ENCODE results near the gene PCSK6.

PCSK6 gene

DNA sequence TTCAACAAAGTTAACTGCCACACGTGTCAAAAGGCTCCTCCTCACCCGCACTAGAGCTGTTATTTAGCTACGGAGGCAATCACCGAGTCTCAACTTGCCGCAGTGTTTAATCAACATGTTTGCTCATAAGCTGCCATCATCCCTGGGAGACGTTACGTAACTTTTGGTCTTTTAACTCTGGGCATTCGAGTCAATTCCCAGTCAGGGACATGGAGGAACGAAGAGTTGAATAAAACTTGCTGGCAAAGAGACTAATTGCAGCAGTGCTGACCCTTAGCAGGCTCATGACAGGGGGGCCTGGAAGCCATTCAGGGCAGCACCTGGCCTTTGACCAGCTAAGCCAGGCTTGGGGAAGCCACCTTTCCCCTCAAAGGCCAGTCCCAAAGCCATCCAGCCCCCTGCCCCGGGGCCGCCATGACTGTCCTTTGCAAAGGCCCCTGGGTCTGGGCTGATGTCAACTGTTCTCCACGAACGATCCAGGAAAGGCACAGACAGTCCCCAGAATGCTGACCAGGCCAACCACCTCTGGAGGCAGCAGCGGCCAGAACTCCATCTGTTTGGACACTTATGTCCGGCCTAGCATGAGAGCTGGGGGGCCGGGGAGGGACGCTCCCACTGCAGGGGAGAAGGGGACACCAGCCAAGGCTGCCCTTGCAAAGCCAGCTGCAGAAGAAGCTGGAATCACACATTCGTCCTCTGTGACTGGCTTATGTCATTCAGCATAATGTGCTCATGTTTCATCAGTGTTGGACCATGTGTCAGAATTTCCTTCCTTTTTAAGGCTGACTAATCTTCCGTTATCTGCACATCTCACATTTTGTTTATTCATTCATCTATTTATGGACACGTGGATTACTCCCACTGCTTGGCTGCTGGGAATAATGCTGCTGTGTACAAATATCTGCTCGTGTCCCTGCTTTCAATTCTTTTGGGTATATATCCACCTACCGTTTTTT is 43.7 kb downstream of the PCSK6 start:
- DNase-seq = no peak

DNA sequence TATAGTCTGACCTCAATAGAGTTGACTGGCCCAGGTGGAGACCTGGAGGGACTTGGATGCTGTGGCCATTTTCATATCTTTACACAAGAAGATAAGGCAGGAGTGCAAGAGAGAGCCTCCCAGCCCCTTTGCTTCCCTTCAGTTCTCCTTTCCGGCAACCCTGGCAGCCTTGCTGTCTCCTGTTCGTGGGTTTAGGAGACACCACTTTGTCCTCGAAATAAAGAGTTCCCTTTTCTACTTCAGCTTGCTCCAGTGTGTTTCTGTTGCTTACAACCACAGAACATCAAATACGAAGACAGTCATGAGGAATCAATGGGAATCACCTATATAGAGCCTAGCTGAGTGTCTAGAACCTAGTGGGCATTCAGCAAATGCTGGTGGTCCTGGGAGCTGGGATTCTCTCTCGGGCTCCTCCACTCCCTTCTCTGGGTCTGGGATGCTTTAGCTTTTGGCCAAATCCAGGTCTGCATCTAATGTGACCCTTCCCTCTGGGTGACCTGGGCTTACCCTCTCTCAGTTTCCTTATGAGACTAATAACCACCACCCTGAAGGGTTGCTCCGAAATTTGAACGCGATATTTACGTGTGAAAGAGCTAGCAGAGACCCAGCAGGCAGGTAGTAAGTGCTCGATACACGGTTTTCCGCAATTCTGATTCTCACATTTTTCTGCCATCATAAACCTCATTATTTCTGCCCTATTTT is 44.5 kb downstream of the PCSK6 start:
- DNase-seq = no peak

DNA sequence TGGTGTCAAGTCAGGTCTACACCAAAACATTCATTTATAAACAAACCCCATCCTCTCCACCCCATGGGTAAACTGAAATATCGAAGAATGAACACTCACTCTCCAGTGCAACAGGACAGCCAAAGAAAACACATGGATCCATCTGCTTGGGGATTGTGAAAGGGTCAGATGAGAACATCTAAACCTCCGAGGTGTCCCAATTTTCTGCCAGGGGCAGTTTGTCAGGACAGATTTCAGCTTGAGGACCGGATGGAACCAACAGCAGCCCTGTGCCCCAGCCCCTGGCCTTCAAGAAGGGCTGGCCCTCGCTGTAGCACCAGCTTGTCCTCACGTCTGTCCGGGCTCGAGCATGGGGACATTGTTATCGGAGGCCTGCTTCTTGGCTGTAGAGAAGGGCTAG is 45.5 kb downstream of the PCSK6 start:
- no peak for DNase-seq

DNA sequence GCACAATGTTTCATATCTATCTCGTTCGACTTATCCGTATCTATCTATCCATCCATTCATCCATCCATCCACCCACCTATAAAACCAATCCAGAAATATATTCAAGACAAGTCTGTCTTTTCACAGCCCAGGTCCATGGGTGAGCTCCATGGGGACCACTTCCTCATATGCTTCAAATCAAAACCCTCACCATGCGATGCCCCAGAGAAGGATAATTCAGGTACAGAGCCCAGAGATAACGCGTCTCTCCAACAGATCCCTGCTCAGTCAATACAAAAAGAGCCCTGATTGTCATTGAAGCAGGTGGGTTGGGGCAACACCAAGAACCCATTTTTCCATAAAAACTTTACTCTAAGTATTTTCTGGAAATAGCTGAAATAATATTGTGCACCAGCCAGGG is 47.2 kb downstream of the PCSK6 start:
- no peak for DNase-seq

DNA sequence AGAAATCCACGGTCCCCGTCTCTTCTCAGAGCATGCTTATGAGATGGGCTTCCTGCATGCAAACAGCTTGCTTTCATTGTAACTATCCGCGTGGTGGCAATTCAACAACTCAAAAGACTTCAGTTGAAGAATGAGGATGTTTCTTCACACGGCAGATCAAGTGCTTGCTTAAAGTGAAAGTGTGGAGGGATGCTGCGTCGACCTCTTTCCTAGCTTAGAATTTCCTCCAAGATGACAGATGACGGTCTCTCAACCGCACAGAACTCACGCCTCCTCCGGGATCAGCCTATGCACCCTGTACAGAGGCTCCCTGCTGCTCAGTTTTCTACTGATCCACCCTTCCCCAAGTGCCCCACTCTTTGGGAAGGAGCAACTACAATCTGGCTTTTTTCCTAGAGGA is 47.8 kb downstream of the PCSK6 start:
- DNase-seq = no peak

DNA sequence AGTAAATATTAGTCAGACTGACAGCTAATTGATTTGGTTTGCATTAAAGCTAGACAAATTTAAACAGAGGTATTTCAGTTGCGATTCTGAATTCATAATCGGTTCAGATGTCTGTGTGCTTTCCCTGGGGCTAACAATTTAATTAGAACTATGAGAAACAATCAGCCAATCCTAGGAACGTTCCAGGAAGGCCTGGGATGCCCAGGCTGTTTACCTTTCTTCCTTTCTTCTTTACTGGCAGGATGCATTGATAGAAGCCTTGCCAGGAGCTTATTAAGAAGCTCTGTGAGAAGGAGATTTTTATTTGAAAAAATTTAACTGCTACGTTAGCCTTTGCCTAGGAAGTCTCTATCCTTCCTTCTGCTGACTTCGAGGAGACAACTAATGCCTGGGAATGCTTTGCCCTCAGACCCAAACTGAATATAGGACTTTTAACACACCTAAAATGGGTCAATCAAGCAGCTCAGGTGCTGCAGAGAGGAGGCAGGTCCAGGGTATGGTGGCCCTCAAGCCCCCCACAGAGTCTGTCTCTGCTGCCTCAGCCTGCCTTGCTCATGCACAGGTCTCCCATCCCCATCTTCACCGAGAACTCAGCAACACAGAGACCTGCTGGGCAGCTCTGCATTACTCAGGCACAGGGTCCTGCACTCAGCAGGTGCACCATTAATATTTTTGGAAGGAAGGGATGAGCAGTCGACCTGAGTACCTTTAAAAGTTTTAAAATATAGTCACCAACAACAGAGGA is 48.5 kb downstream of the PCSK6 start:
- no peak for DNase-seq

DNA sequence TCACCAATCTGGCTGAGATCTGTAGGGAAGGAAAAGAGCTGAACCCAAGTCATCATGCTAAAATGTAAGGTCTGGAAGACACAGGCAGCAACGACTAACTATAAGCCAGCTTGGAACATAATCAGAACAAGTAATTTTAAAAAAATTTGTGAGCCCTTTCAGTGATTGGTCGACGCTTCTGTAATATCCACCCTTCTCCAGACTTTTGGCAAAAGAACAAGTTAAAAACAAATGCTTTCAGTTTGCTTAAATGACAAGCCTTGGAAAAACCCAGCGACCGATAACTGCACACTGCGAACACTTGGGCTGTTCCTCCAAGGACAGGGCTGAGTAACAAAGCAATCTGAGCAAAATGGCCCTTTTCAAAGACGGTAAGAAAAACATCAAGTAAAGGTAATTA is 49.6 kb downstream of the PCSK6 start:
- no peak for DNase-seq

DNA sequence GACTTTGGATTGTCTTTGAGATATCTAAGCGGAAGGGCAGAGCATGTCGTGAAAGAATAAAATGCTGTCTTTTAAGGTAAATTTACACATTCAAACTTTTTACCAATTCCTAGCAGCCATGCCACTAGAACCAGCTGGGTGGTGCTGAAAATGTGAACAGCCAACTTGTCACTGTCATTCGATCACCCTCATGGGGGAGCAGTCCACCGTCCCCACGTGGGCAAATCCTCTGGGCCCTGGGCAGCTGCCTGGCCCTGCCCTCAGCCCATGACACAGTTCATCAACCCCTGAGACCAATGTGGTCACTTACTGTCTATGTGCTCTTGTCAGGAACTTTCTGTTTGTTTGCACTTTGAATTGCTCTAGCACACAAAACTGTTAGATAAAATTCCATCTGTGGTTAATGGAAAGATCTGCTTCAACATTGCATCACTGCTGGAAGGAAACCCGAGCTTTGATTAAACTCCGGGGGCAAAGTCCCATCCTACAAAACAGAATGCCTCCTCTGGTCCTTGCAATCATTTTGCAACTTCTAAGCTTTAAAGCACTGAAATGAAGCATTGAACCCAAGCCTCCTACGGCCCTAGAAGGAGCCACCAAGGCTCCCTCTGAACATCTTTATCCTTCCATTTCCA is 50.1 kb downstream of the PCSK6 start:
- no peak for DNase-seq

DNA sequence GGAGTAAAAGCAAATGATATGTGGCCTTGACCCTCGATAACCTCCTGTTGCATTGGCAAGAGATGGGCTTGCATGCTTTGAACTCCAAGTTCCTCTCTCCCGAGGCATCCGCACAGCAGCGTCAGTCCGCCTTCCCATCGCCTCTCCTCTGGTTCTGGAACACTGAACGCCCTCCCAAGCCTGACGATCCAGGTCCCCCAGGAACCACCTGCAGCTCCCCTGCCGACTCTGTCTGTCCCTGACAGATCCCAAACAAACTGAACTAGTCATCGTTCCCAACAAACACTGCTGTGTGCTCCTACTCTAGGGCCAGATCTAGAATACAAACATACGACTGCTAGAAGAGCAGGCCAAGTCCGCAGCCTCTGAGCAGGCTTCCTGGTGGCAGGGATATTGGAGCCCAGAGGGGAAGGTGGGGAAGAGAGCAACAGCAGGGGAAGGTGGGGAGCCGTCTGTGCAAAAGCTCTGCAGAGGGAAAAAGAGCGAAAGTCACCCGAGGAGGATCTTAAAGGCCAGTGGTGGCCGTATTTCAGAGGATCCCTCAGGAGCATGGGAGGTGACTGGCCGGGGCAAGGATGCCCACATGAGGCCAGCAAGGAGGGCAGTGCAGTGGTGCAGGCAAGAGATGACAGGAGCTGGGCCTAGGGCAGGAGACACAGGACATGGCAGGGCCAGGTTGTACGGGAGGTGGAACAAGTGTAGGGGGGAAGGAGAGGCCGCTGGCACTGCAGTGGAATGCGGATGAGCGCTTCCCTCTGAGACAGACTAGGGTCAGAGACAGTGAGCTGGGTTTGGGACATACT is 50.8 kb downstream of the PCSK6 start:
- DNase-seq = no peak

DNA sequence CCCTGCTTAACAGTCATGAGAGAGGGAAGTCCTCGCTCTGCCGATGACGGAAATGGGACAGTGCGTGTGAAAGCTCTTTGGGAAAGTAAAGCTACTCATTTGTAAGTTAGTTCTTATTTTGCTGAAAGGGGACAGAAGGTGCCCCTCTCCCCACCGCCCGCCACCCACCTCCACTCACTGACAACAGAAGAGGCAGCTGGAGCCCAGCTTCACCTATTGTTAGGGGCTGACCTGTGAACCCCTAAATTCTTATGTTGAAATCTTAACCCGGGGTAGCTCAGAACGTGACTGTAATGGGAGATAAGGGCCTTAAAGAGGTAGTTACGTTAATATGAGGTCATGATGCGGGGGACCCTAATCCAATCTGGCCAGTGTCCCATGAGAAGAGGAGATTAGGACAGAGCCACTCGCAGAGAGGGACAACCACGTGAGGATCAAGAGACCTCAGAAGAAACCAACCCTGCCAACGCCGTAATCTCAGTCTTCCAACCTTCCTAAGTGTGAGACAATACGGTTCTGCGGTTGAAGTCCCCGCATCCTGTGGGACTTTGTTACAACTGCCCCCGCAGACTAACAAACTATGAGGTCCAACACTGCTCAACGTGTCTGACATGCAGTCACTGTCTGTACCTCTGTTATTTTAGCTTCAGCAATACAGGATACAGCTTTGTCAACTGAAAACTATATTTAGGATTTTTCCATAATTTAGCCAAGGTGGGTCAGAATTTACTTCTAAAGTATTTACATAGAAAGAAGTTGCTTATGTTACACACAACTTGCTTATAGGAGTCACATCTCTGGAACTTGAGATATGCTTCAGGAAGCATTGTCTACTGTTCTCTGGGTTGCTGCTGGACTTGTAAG is 51.7 kb downstream of the PCSK6 start:
- no peak for DNase-seq

DNA sequence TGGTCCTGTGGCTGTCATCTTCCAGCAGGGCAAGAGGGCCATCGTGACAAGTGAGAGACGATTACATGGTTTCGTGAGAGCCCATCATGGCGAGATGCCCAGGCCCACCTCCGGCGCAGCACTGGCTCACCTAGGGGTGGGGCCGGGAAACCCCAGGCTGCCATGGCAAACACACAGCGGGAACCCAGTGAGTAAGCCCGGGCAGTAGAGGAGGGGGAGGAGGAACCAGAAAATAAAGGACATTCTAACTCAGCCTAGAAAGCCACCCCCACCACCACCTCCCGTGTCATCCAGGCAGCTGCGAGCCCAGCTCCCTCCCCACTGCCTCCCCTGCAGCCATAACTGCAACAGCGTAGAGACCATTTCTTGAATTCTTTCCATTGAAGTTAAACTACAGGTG is 52.3 kb downstream of the PCSK6 start:
- DNase-seq = no peak

DNA sequence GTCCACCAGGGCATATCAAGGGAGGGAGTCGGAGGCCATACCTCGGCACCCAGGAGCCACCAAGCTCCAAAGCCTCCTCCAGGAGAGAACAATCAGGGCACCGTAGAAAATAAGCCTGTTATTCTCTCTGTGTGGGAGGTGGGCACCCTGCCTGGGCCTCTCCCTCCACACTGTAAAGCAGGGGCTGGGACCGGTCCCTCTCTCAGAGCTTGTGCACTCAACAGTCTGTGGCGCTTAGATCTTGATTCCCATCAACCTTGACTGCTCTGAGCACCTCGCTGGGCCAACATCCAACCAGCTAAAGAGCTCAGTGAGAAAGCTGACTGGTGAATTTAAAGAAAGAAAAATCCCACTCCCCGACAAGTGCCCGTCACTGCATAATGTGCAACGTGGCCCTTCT is 53.0 kb downstream of the PCSK6 start:
- DNase-seq = no peak

DNA sequence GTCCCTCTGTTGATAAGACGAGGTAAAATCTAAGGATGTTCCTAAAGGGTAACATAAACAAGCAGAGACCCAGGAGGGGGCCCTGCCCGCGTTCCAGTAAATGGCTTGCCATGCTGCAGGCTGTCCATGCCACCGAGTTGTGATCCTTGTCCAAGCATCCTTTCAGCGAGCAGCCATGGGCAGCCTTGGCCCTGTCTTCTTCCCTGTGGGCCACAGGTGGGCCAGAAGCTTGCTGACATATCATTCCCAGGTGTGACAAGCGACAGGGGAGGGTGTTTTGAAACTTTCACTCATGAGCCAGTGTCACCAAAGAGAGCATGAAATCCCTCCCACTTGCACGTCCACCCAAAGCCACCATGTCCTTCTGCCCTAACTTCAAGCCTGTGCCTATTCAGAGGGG is 53.7 kb downstream of the PCSK6 start:
- no peak for DNase-seq

DNA sequence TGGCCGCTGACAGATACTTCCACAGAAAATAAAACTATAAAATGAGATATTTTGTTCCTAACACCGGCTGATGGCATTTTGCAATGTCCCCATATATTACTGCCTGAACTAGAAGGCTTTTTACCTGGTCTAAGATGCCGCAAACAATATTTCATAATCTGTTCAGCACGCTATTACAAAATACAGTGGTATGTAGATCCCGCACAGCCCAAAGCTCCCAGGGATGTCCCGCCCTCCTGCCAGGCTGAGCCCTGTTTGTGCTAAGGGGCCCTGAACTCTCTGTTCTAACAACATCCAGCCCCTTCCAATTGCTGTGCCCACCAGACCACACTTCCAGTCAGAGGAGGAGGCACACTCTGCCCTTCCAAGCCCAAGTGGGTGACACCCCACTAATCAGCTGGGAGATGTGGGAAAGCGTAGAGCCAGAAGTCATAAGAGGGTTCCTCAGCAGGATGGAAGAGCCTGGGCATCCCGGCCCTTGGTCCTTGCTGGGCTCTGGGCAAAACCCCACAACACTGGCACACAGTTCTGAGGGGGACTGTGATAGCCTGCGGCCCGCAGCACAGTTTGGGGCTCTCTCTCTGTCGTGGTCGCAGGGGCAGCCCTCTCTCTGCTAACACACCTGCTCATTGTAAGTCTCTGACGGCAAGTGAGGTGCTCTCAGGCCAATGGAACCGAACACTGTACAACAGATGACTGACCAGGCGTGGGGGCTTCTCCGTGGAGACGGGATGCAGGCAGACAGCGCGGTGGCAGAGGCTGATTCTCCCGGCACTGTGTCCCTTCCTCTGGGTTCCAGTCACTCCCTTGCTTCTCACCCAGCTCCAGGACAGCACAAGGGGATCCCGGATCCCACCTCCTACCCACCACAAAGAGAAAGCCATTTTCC is 55.2 kb downstream of the PCSK6 start:
- DNase-seq = no peak

DNA sequence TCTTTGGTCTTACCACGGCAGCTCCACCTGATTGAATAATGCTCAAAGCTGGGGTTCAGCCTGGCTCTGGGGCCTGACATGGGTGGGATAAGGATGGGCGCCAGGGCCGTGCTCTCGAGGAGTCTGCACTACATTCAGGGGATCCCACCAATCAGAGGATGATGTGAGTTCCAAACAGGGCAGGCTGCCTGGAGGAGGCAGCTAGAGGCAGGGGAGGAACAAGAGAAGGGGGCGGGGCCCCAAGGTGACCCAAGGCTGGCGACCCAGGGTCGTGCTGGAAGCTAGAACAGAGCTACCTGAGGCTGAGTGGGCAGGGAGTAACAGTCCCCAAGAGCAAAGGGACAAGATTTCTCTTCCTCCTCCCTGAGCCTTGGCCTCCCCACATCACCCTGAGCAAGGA is 56.1 kb downstream of the PCSK6 start:
- no peak for DNase-seq

DNA sequence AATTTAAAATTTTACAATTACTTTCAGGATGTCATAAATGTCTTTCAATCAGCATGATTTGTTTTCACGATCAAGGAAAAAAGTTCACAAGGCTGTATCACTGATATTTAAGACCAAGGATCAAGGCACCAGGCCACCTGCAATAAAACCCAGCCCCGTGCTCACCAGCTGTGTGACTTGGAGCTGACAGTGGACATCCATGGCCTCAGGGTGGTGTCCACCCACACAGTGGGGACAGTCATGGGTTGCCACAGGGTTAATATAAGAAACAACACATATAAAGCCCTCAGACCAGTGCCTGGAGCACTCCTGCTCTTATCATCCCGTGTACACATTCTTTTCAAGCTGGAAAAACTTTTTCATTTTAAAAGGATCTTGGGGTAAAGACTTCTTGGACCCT is 56.5 kb downstream of the PCSK6 start:
- no peak for DNase-seq

DNA sequence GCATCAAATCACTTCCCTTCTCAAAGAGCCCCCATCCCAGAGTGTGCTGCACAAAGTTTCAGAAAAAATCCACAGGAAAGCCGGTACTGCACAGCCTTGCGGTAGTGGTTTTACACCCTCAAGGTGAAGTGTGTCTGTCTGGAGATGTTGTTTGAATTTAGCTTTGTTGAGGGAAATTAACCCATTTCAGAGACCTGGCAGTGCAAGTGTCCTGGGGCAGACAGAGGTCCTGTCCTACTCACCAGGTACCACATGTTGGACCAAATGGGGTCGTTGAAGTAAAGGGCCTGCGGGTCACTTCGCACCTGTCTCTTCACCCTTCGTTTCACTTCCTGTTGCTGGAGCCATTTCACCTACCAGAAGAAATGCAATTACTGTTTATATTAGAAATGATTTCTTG is 57.8 kb downstream of the PCSK6 start:
- DNase-seq = no peak

DNA sequence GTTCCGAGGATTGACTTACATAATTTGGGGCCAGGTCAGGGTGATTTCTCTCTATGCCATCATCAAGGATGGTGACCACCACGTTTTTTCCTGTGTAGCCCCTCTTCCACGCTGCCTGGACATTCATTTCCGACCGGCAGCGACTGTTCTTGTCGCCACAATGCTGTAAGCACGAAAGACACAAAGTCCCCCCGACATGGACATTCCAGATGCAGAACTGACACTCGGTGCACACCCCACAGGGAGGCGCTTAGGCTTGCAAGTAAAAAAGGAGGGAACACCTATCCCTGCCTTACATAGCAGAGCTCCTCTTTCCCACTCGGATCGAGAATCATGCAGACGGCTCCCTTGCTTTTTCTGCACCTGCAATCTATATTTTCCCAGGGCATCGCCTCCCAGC is 58.2 kb downstream of the PCSK6 start:
- DNase-seq = no peak

DNA sequence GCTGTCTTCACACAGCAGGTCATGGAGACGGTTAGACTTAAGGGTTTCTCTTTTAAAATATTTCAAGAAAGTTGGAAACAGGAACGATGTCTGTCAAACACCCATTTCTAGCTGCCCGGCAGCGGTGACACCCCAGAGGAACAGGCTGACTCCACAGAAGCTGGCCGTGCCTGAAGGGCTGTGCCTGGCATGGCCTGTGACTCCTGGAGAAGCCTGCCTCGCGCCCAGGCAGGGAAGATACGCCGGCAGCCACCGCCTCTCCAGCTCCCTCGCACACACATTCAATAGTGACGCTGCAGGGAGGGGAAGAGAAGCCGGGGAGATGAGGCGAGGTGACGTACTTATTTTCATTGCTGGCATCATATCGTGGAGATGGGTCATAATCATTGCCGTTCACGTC is 59.9 kb downstream of the PCSK6 start:
- no peak for DNase-seq

DNA sequence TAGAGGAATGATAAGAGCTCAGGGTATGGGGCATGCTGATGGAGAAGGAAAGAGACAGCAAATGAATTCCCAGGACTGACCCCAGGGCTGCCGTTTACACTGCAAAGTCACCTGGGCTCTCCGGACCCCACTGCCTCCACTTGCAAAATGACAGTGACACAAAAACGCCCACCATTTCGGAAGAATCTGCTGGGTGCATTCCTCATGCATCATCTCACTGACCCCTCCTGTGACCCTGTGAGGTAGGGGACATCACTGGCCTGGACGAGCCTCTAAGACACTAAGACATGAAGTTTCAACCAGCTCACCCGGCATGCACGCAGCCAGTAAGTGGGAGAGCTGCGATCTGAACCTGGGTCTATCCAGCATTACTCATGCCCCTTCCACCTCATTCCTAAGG is 60.3 kb downstream of the PCSK6 start:
- no peak for DNase-seq

Measured in NCI-H1930 (cell line).